ENCODE measurements around the gene SLC23A3.

DNA sequence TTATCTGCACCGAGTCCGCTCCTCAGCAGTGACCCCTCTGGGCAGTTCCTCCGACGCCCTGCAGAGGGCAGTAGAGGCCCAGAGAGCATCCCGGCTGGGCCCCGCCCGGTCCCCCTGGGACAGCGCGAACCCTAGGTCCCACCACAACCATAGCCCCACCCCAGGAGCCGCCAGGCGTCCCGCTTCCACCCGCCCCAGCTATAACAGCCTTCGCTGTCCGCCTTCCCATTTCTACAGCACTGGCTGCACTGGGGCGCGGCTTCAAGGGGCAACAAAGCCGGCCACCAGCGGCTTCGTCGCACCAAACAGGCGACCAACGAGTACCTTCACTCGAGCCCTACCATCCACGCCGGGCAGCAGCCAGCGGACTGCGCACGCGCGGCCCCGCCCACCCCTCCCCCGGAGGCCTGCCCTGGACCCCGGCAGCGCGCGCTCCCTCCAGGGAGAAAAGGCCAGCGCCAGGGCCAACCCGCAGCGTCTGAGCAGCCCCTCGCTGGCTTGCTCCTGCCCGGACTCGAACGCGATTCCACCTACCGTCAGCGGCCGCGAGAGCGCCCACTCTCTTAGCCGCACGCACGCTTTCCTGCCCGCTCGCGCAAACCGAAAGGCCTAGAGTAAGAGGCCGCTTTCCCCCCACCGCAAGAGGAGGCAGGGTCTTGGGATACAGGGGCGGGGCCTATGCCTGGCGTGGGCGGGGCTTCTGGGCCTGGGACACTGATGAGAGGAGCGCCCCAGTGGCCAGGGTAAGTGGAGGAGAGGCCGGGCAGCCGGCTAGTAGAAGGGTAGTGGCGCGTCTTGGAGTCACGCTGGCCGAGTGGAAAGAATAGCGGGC is 9.4 kb downstream of the SLC23A3 start, which contains the start of gene NHEJ1:
- no peak; the same call in 1 of the 2 replicates for TF ChIP-seq EGR1 (IDR thresholded peaks at IDR 0.05)
- peak; percentile 84 for TF ChIP-seq RAD21 (IDR thresholded peaks at IDR 0.05; ENCODE audit: low read depth)
- TF ChIP-seq, protein P1, sequence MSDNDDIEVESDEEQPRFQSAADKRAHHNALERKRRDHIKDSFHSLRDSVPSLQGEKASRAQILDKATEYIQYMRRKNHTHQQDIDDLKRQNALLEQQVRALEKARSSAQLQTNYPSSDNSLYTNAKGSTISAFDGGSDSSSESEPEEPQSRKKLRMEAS (IDR thresholded peaks at IDR 0.05) = peak; percentile 83
- TF ChIP-seq TAF1 (IDR thresholded peaks at IDR 0.05; ENCODE audit: low read depth) = peak; percentile 54
- no peak for TF ChIP-seq EP300 (IDR thresholded peaks at IDR 0.05; ENCODE audit: borderline replicate concordance)
- TF ChIP-seq, protein P2, sequence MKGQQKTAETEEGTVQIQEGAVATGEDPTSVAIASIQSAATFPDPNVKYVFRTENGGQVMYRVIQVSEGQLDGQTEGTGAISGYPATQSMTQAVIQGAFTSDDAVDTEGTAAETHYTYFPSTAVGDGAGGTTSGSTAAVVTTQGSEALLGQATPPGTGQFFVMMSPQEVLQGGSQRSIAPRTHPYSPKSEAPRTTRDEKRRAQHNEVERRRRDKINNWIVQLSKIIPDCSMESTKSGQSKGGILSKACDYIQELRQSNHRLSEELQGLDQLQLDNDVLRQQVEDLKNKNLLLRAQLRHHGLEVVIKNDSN (IDR thresholded peaks at IDR 0.05) = no peak
- TF ChIP-seq NFIC (IDR thresholded peaks at IDR 0.05) = no peak
- no peak for TF ChIP-seq ZBTB7A (IDR thresholded peaks at IDR 0.05; ENCODE audit: low read depth)
- TF ChIP-seq CREB1 (IDR thresholded peaks at IDR 0.05; ENCODE audit: low read depth) = no peak
- TF ChIP-seq TEAD4 (IDR thresholded peaks at IDR 0.05) = no peak
- no peak for TF ChIP-seq YY1 (IDR thresholded peaks at IDR 0.05; ENCODE audit: low read depth)

Data from Ishikawa (cell line).